ENCODE measurements around the gene EOMES.

Gene EOMES

GRCh38 chr3:27680517-27681246 is 41.4 kb downstream of the EOMES start:
- DNase-seq (ENCODE audit: low spot score) = no peak

- DNase-seq (ENCODE audit: low spot score) = no peak
Observed at GRCh38 chr3:27679691-27680090, 42.4 kb downstream of the EOMES start.

- DNase-seq (ENCODE audit: low spot score) = no peak
Observed at GRCh38 chr3:27678234-27678633, 43.9 kb downstream of the EOMES start.

- DNase-seq (ENCODE audit: low spot score) = no peak
Observed at GRCh38 chr3:27677565-27677964, 44.6 kb downstream of the EOMES start.

GRCh38 chr3:27675287-27675686 is 46.8 kb downstream of the EOMES start:
- DNase-seq (ENCODE audit: low spot score) = no peak

- DNase-seq (ENCODE audit: low spot score) = no peak
Observed at GRCh38 chr3:27673701-27674100, 48.4 kb downstream of the EOMES start.

GRCh38 chr3:27671101-27671500 is 51.0 kb downstream of the EOMES start:
- DNase-seq (ENCODE audit: low spot score) = no peak

- no peak for DNase-seq (ENCODE audit: low spot score)
Observed at GRCh38 chr3:27670619-27671018, 51.5 kb downstream of the EOMES start.

GRCh38 chr3:27669591-27669990 is 52.5 kb downstream of the EOMES start:
- DNase-seq (ENCODE audit: low spot score) = peak; percentile 32

- no peak for DNase-seq (ENCODE audit: low spot score)
Observed at GRCh38 chr3:27667751-27668150, 54.4 kb downstream of the EOMES start.

- DNase-seq (ENCODE audit: low spot score) = no peak
Observed at GRCh38 chr3:27666708-27667107, 55.4 kb downstream of the EOMES start.

- peak; percentile 27 for DNase-seq (ENCODE audit: low spot score)
Observed at GRCh38 chr3:27666272-27666671, 55.9 kb downstream of the EOMES start.
